GM21723 (cell line): Measurements from ENCODE around the gene GAA.

Experiments
- ATAC-seq: cut with Tn5 transposase; IDR thresholded peaks from one replicate; pipeline ENCODE4 v1.9.1; 2021; ENCODE audit warnings: mild to moderate bottlenecking, moderate library complexity; ENCODE audit not compliant: unreplicated experiment

GAA gene

DNA sequence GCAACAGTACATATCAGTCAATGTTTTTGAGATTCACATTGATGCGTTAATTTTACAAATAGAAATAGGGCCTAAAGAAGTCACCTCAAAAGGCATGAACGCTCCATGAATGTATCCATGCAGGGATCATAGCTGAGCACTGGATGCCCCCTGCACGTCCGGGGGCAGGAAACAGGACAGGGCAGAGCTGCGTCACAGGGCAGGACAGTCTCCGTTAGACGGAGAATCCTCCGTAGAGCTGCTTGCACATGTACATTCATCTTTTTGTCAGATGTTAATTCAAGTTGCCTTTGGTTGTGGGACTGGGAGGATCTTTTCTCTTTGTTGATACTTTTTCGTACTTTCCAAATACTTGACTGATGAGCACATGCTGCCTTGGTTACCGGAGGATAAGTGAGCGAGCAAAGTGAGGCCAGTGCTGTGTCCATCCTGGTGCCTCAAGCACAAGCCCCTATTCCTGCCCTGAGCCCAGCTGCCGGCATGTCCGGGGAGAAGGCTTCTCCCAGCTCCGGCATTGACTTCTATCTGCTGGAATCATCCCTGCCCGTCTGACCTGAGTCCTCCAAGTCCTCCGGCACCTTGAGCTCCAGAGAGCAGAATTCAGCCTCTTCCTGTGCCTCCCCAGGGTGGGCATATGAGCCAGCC lies 15.0 kb downstream of the GAA start:
- ATAC-seq = no peak

DNA sequence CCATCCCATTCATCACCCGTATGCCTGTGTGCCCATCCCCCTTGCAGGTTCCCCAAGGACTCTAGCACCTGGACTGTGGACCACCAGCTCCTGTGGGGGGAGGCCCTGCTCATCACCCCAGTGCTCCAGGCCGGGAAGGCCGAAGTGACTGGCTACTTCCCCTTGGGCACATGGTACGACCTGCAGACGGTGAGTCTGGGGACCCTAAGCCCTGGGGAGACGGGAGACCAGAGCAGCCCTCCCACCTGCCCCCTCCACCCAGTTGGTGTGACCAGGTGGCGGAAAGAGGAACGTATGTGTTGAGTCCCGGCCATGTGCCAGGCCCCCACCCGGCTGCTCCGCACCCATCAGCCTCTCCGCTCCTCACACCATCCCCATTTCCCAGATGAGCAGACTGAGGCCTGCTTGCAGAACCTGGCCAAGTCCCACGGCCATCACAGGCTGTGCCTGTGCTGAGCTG lies 15.6 kb downstream of the GAA start:
- ATAC-seq = no peak

DNA sequence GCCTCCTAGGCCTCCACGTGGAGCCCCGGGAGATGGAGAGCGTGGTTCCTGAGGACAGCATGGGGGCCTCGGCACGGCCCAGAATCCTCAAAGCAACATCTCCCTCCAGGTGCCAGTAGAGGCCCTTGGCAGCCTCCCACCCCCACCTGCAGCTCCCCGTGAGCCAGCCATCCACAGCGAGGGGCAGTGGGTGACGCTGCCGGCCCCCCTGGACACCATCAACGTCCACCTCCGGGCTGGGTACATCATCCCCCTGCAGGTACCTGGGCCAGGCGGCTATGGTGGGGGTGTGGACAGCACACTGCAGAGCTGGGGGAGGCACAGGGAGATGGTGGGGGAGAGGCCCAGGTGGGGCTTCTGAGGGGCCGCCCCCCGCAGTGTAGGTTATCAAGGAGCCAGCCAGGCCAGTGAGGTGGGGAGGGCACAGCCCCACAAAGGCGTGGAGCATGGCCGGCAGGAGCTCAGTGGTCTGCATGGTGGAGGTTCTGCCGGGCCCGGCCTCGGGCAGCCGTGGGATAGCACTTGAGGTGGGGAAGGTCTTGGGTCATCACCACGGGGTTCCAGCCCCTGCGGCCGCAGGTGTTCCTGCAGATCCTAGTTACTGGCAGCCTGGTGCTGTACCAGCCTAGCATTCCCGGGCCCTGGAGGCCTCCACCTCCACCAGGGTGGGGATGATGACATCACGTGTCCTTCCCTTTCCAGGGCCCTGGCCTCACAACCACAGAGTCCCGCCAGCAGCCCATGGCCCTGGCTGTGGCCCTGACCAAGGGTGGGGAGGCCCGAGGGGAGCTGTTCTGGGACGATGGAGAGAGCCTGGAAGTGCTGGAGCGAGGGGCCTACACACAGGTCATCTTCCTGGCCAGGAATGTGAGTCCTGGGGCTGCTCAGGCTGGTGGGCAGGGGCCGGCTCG lies 16.4 kb downstream of the GAA start:
- no peak for ATAC-seq

DNA sequence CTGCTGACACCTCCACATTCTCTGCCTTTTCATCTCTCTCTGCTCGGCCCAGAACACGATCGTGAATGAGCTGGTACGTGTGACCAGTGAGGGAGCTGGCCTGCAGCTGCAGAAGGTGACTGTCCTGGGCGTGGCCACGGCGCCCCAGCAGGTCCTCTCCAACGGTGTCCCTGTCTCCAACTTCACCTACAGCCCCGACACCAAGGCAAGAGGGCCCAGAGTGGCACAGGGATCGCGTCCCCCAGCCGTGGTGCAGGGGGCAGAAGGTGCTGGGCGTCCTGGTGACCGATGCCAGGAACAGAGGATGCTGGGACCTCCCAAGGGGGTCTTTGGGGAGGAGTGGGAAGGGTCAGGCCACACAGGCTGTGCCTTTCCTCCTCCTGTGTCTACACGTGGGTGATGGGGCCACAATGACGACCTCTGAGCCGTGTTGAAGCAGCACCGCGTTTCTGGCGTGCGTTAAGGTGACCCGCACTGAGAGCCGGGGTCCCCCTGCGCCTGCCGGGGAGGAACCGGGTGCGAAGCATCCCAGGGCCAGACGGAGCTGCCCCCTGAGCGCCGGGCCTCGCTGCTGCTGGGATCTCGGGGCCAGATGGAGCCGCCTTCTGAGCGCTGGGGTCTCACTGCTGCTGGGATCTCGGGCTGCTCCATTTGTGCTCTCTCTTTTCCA lies 17.4 kb downstream of the GAA start:
- no peak for ATAC-seq

DNA sequence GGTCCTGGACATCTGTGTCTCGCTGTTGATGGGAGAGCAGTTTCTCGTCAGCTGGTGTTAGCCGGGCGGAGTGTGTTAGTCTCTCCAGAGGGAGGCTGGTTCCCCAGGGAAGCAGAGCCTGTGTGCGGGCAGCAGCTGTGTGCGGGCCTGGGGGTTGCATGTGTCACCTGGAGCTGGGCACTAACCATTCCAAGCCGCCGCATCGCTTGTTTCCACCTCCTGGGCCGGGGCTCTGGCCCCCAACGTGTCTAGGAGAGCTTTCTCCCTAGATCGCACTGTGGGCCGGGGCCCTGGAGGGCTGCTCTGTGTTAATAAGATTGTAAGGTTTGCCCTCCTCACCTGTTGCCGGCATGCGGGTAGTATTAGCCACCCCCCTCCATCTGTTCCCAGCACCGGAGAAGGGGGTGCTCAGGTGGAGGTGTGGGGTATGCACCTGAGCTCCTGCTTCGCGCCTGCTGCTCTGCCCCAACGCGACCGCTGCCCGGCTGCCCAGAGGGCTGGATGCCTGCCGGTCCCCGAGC lies 17.9 kb downstream of the GAA start:
- ATAC-seq = no peak

DNA sequence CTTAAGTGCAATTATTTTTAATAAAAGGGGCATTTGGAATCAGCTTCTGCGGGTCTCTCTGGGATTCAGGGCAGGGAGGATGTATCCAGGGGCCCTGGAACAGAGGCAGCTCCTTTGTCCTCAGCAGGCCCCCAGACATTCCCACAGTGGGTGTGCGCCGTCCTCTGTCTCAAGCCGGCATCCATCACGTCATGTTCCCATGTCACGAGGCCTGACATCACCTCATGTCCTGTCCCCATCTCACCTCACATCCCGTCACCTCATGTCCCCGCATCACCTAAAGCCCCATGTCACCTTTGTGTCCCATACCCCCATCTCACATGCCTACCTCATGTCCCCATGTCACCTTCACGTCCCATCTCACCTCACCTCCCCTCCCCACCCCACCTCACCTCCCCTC lies 18.5 kb downstream of the GAA start:
- no peak for ATAC-seq

DNA sequence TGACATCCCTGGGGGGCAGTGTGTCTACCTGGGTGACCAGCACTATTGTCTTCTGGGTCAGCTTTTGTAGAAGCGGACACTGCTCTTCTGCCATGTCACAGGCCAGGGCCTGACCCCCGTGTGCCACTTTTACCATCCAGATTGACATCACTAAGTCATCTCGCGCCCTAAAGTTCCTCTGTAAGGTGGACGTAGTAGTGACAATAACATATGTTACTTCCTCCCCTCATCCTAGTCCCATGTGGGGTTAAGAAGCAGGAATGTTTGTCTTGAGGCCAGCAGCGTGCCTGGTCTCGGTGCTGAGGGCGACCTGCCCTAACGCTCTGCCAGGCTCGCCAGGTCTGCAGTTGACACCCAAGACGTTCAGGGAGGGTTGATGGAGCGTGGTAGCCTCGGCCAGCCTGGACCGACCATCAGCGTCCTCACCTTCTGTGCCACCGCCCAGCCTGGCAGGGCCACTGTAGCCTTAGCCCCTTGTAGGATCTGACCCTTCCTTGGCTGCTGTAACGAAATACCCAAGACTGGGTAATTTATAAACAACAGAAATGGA lies 20.7 kb downstream of the GAA start:
- no peak for ATAC-seq

DNA sequence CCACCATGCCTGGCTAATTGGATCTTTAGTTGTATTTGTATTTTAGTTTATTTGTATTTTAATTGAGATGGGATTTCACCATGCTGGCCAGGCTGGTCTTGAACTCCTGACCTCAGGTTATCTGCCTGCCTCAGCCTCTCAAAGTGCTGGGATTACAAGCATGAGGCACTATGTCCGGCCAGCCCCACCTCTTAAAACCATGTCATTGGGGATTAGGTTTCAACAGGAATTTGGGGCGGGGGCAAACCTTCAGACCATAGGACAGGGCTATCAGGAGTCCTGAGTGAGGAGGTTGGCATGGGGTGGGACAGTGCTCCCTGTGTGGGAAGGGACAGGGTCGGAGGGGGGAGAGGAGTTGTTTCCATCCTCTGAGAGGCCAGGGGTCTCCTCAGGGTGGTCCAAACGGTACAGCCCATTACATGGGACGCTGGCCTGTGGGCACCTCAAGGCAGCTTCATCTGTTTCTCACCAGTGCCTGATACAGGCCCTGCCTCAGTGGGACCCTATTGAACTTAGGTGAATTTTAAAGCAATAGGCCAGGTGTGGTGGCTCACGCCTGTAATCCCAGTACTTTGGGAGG lies 21.6 kb downstream of the GAA start:
- ATAC-seq = no peak

DNA sequence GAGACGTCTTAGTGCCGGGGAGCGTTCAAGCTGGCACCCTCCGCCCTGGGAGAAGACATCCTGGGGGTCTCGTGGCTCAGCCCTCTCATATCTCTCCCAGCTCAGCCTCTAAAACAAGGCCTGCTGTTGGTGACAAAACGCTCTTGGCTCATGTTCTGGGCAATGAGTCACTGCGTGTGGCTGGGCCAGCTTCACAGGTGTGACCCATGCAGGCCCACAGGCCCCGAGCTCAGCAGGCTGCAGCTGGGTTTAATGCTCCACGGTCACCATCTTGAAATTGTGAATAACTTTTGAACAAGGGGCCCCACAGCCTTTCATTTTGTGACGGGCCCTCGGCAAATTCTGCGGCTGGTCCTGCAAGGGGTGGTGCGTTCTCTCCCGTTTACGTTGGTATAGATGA lies 22.4 kb downstream of the GAA start:
- no peak for ATAC-seq

DNA sequence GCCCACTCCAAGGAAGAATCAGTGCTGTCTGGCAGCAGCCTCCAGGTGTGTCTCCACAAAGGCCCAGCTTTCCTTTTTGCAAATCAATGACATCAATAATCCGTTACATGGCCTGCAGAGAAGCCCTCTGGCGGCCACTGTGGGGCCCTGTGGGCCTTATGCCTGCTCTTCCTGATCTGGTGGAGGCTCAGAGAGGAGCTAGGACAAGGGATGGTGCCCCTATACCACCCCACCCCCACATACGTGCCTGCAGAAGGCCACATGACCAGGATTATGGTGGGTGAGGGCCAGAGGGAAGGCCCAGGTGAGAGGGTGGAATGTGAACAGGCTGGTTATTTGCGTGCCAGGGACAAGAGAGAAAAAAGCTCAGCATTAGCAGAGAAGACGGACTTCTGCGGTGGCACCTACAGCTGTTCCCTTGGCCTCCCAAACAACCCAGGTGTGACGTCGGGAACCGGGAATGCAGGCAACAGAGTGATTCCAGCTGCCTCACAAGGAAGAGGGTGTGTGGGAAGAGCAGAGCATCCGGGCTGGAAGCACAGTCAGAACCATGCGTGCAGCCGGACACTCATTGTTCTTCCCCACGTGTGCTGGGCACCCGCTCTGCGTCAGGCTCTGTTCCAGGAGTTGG lies 23.1 kb downstream of the GAA start:
- ATAC-seq = no peak

DNA sequence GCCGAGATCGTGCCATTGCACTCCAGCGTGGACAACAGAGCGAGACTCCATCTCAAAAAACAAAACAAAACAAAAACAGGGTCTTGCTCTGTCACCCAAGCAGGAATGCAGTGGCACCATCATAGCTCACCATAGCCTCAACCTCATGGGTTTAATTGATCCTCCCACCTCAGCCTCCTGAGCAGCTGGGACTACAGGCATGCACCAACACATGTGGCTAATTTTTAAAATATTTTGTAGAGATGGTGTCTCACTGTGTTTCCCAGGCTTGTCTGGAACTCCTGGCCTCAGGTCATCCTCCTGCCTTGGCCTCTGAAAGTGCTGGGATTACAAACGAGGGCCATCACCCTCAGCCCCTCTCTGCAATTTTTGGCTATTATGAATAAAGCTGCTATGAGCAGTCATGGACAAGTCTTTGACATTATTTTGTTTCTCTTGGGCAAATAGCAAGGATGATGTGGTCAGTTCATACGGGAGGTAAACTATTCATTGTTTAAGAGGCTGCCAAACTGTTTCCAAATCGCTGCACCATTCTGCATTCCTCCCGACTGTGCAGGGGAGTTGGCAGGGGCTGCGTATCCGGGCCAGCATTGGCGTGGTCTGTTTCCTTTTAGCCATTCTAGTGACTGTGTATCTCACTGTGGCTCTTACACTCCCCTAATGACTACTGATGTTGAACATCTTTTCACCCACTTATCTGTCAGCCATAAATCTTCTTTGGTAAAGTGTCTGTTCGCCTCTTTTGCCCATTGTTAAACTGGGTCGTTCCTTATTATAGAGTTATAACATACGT lies 24.5 kb downstream of the GAA start:
- no peak for ATAC-seq

DNA sequence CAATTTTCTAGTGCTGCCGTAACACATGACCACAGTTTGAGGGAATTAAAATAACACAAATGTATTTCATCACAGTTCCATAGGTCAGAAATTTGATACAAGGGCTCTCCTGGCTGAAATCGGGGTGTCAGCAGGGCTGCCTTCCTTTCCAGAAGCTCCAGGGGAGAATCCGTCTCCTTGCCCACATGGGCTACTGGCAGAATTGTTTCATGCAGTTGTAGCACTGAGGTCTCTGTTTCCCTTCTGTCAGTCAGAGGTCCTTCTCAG lies 25.0 kb downstream of the GAA start:
- no peak for ATAC-seq

DNA sequence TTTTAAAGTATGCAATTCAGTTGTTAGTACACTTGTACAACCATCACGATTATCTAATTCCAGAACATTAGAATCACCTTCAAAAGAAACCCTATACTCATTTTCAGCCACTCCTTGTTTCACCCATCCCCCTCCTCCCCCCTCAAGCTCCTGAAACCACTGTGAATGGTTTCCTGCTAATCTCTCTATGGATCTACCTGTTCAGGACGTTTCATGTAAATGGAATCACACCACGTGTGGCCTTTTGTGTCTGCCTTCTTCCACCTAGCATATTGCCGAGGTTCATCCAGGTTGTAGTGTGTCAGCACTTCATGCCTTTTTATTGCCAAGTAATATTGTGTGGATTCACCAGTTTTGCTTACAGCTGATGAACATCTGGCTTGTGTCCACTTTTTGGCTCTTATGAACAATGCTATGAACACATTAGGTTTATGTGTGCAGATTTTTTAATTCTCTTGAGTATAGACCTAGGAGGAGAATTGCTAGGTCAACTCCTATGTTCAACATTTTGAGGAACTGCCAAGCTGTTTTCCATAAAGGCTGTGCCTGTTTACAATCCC lies 27.7 kb downstream of the GAA start:
- ATAC-seq = no peak

DNA sequence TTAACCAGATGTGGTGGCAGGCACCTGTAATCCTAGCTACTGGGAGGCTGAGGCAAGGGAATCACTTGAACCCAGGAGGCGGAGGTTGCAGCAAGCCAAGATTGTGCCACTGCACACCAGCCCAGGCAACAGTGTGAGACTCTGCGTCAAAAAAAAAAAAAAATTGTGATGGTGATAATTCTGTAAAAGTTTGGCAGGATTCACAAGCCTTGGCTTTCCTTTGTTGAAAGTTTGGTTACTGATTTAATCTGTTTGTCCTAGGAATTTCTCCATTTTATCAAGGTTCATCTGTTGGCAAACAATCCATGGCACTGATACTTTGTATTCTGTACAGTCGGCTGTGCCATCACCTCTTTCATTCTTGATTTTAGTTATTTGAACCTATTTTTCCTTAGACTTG lies 29.6 kb downstream of the GAA start:
- no peak for ATAC-seq

DNA sequence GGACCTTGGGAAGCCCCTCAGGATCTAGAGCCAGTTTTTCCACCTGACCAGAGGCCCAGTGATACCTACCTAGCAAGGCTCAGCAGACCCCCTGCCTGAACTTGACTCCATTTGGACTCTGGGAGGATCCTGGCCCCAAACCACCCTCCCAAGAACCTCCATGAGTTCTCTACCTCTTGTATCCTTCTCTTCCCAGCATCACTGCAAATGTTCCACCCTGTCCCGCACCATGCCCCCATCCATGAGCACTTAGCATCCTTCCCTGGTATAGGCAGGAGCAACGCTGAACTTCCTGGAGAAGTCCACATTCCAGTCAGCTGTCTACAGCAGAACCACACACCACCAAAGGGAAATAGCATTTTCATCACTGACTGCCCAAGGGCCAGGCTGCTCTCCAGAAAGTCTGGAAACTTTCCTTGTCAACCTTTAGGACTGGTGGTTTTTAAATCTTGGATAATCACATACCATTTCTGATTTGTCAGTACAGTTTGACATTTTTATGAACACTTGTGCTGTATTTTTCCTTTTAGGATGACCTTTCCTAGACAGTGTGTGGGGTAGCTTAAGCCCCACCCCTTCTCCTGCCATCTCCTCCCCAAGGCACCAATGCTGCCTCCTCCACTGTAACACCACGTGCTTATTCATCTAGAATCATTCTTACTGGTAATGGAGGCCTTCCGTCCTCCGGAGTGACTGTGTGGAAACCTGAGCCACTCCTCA lies 31.7 kb downstream of the GAA start:
- ATAC-seq = no peak

DNA sequence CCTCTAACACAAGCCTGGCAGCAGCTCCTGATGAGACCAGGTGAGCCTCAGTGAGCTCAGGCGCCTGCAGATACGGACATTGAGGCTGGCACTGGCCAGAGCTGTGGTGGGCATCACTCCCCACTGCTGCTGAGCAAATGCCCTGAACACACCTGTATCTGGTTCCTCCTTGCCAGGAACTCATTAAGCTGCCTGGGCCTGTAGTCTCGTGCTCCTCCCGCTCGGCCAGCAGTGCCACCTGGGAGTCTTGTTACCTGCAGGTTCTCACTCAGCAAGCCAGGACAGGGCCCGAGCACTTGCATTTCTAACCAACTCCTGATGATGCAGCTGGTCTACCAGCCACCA lies 32.2 kb downstream of the GAA start:
- ATAC-seq = no peak

DNA sequence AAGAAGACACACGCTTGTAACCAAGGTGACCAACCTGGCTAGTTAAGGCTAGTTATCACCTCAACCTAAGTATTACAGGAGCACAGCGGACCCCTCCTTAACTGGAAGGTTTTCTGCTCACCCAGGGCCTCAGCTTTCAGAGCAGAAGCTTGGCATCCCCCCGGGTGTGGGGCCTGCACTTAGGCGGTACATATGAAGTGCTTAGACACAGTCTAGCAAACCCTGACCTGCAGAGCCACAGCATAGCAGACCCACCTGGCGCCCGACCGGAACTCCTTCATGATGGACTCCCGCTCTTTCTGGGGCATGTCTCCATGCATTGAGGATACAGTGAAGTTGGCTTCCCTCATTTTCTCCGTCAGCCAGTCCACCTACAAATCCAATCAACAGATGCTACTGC lies 35.8 kb downstream of the GAA start:
- ATAC-seq = no peak

DNA sequence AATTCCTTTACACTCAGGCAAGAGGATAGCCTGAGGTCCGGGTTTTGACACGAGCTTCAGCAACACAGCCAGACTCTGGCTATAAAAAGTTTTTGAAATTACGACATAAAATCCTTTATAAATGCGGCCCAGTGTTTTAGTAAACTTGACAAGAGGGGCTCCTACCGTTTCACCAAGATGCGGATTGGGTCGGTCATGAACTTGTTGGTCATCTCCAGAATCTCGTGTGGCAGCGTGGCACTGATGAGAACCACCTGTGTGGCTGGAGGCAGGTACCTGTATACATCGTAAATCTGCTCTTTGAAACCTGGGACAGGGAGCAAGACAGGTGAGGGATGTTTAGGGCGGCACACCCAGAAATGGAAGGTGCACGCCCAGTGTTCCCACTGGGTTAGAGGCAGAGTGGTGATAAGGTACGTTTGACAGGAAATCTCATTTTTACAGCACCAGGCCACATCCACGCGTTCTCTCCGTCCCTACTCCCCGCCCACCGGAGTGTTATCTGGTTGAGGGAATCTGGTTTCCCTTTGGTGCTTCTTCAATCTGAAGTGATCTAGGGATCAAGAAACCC lies 37.6 kb downstream of the GAA start:
- ATAC-seq = no peak
